H9 (cell line): ENCODE data around the gene MED13L. TPM values are rescaled to one million over a fixed set of nuclear protein-coding genes. Genes with fewer than 3 reads are reported as not detected.
A peak's percentile ranks its signal among the peaks of the same experiment; 100 is the strongest.

Experiments used
- DNase-seq: peaks from one replicate; pipeline ENCODE4 v3.0.0-alpha.2; 2017
- H2AFZ ChIP-seq: one replicate; pipeline ENCODE4 v1.6.1; 2013; ENCODE audit warnings: mild to moderate bottlenecking, low read length, control low read depth, moderate library complexity
- H2AK5ac ChIP-seq: 2 replicates; pipeline ENCODE4 v1.6.1; 2013; ENCODE audit warnings: low read length, control low read depth, mixed read lengths; ENCODE audit not compliant: insufficient read length
- H2BK120ac ChIP-seq: one replicate; pipeline ENCODE4 v1.6.1; 2013; ENCODE audit warnings: low read depth, mild to moderate bottlenecking, low read length, control low read depth, inconsistent platforms; ENCODE audit not compliant: poor library complexity, severe bottlenecking
- H2BK12ac ChIP-seq: 2 replicates; pipeline ENCODE4 v1.6.1; 2013; ENCODE audit warnings: low read length, control low read depth, mixed read lengths, low read depth; ENCODE audit not compliant: insufficient read length
- H2BK15ac ChIP-seq: 2 replicates; pipeline ENCODE4 v1.6.1; 2013; ENCODE audit warnings: low read depth, low read length, control low read depth
- H2BK20ac ChIP-seq: one replicate; pipeline ENCODE4 v1.6.1; 2013; ENCODE audit warnings: low read depth, mild to moderate bottlenecking, low read length, control low read depth, inconsistent platforms; ENCODE audit not compliant: poor library complexity, severe bottlenecking
- H2BK5ac ChIP-seq: 2 replicates; pipeline ENCODE4 v1.6.1; 2013; ENCODE audit warnings: low read length, control low read depth, mixed read lengths; ENCODE audit not compliant: insufficient read length
- H3K14ac ChIP-seq: 2 replicates; pipeline ENCODE4 v1.6.1; 2013; ENCODE audit warnings: low read length, control low read depth; ENCODE audit not compliant: insufficient read depth
- H3K18ac ChIP-seq: 2 replicates; pipeline ENCODE4 v1.6.1; 2013; ENCODE audit warnings: low read depth, mild to moderate bottlenecking, mixed read lengths, low read length, control low read depth; ENCODE audit not compliant: insufficient read length
- H3K23ac ChIP-seq: 2 replicates; pipeline ENCODE4 v1.6.1; 2013; ENCODE audit warnings: low read length, control low read depth, mixed read lengths, low read depth; ENCODE audit not compliant: insufficient read length
- H3K23me2 ChIP-seq: 2 replicates; pipeline ENCODE4 v1.6.1; 2013; ENCODE audit warnings: low read depth, mild to moderate bottlenecking, mixed read lengths, low read length, control low read depth; ENCODE audit not compliant: insufficient read length, poor library complexity, severe bottlenecking
- H3K27ac ChIP-seq: 2 replicates; pipeline ENCODE4 v1.5.1; 2013; ENCODE audit warnings: low read length, control low read depth, mixed read lengths, low read depth; ENCODE audit not compliant: insufficient read length
- H3K27me3 ChIP-seq: 2 replicates; pipeline ENCODE4 v1.6.1; 2013; ENCODE audit warnings: low read length, control low read depth, inconsistent platforms; ENCODE audit not compliant: insufficient read depth
- H3K4ac ChIP-seq: 2 replicates; pipeline ENCODE4 v1.6.1; 2013; ENCODE audit warnings: low read depth, mild to moderate bottlenecking, control low read depth, inconsistent platforms, low read length, moderate library complexity
- H3K4me1 ChIP-seq: 2 replicates; pipeline ENCODE4 v1.6.1; 2013; ENCODE audit warnings: low read length, control low read depth, inconsistent platforms; ENCODE audit not compliant: insufficient read depth
- H3K4me2 ChIP-seq: 2 replicates; pipeline ENCODE4 v1.6.1; 2013; ENCODE audit warnings: low read length, control low read depth, mixed read lengths; ENCODE audit not compliant: insufficient read length, insufficient read depth
- H3K56ac ChIP-seq: 2 replicates; pipeline ENCODE4 v1.6.1; 2013; ENCODE audit warnings: low read depth, mild to moderate bottlenecking, mixed read lengths, low read length, control low read depth; ENCODE audit not compliant: insufficient read length
- H3K79me1 ChIP-seq: 2 replicates; pipeline ENCODE4 v1.6.1; 2013; ENCODE audit warnings: low read depth, mild to moderate bottlenecking, moderate library complexity, low read length, control low read depth, inconsistent platforms; ENCODE audit not compliant: insufficient read depth, poor library complexity, severe bottlenecking
- H3K79me2 ChIP-seq: 2 replicates; pipeline ENCODE4 v1.6.1; 2013; ENCODE audit warnings: low read length, control low read depth, inconsistent platforms; ENCODE audit not compliant: insufficient read depth
- H3K9ac ChIP-seq: 2 replicates; pipeline ENCODE4 v1.6.1; 2013; ENCODE audit warnings: low read length, control low read depth, mixed read lengths; ENCODE audit not compliant: insufficient read length; ENCODE audit errors: extremely low read depth
- H3K9me3 ChIP-seq: one replicate; pipeline ENCODE4 v1.6.1; 2013; ENCODE audit warnings: low read depth, low read length, inconsistent platforms; ENCODE audit not compliant: control insufficient read depth
- H3T11ph ChIP-seq: one replicate; pipeline ENCODE4 v1.6.1; 2013; ENCODE audit warnings: mild to moderate bottlenecking, low read length, control low read depth, inconsistent platforms
- H4K20me1 ChIP-seq: one replicate; pipeline ENCODE4 v1.6.1; 2013; ENCODE audit not compliant: control insufficient read depth, insufficient read length, insufficient read depth
- H4K5ac ChIP-seq: 2 replicates; pipeline ENCODE4 v1.6.1; 2013; ENCODE audit warnings: low read depth, mild to moderate bottlenecking, mixed read lengths, low read length, control low read depth; ENCODE audit not compliant: insufficient read length
- H4K8ac ChIP-seq: replicated peaks from 2 replicates; pipeline ENCODE4 v1.6.1; 2013; ENCODE audit warnings: low read length, control low read depth, mixed read lengths, low read depth; ENCODE audit not compliant: insufficient read length
- H4K91ac ChIP-seq: 2 replicates; pipeline ENCODE4 v1.6.1; 2013; ENCODE audit warnings: low read depth, mild to moderate bottlenecking, moderate library complexity, mixed read lengths, low read length, control low read depth; ENCODE audit not compliant: insufficient read length
- H3K27ac Mint-ChIP-seq, 3 experiments: 2 replicates in 2 of 3; 3 replicates in 1 of 3; pipeline ENCODE4 v1.8.0; 2020 to 2021; ENCODE audit warnings: mixed read lengths in 3 of 3, mild to moderate bottlenecking in 1 of 3, moderate library complexity in 1 of 3
- H3K27me3 Mint-ChIP-seq: 2 replicates; pipeline ENCODE4 v1.8.0; 2021; ENCODE audit warnings: low read depth, mild to moderate bottlenecking, moderate library complexity, mixed read lengths
- H3K36me3 Mint-ChIP-seq, 3 experiments: 2 replicates in 2 of 3; 3 replicates in 1 of 3; pipeline ENCODE4 v1.8.0; 2020 to 2021; ENCODE audit warnings: low read depth in 3 of 3, mixed read lengths in 3 of 3; ENCODE audit not compliant: insufficient read depth in 1 of 3
- H3K4me1 Mint-ChIP-seq, 2 experiments: 2 replicates each; pipeline ENCODE4 v1.8.0; 2020; ENCODE audit warnings: mixed read lengths in 2 of 2
- H3K4me3 Mint-ChIP-seq, 2 experiments: 2 replicates in 1 of 2; 3 replicates in 1 of 2; pipeline ENCODE4 v1.8.0; 2020 to 2021; ENCODE audit warnings: mild to moderate bottlenecking in 2 of 2, mixed read lengths in 2 of 2, moderate library complexity in 1 of 2
- H3K9me3 Mint-ChIP-seq, 2 experiments: 2 replicates in 1 of 2; 3 replicates in 1 of 2; pipeline ENCODE4 v1.8.0; 2020; ENCODE audit warnings: mild to moderate bottlenecking in 2 of 2, mixed read lengths in 2 of 2, moderate library complexity in 1 of 2
- CTCF ChIP-seq: fragments of 200-600 bp; sonication (generic); conservative IDR thresholded peaks from 3 replicates; pipeline ENCODE4 v1.8.0; 2021; ENCODE audit warnings: antibody characterized with exemption, mild to moderate bottlenecking
- WGBS: extraction: QIAGEN DNeasy Blood & Tissue Kit; methylation state at CpG from one replicate; pipeline ENCODE4 v1.1.7; 2013; ENCODE audit warnings: missing lambda C conversion rate, low lambda C conversion rate, mixed read lengths; ENCODE audit not compliant: insufficient read length; ENCODE audit errors: extremely low coverage; 5-methylcytosine and 5-hydroxymethylcytosine counted together
- total RNA-seq: library from RNA; stranded (reverse); gene quantifications from 2 replicates; pipeline ENCODE4 v1.2.1, GENCODE V29; 2021

MED13L gene
- total RNA-seq, 1 experiment from 2014 or later = 52.4 TPM

GRCh38 chr12:116133636-116134214 is 143.8 kb downstream of the MED13L start:
- Histone ChIP-seq H2AK5ac (no peak overlapping the region), H2AFZ (no peak overlapping the region), H4K5ac (no peak overlapping the region), H4K91ac (no peak overlapping the region), H3K4me1 (no peaks in the 10 kb centered on the region; the same call in 1 of the 2 replicates), H2BK20ac (no peak overlapping the region), H3K27ac (no peak overlapping the region), H4K8ac (no peak overlapping the region), H3K4me2 (no peak overlapping the region), H2BK120ac (no peak overlapping the region), H3K79me2 (peaks cover 3% of the 10 kb centered on the region; the same call in 1 of the 2 replicates), H3K27me3 (no peaks in the 10 kb centered on the region), H3K9me3 (no peaks in the 10 kb centered on the region), H3K18ac (no peak overlapping the region), H3T11ph (no peak overlapping the region), H2BK12ac (no peak overlapping the region), H3K79me1 (no peaks in the 10 kb centered on the region), H2BK5ac (no peak overlapping the region), H3K56ac (no peak overlapping the region), H2BK15ac (no peak overlapping the region), H3K23ac (no peak overlapping the region), H3K14ac (no peak overlapping the region; the same call in 1 of the 2 replicates), H4K20me1 (no peaks in the 10 kb centered on the region), H3K9ac (no peak overlapping the region), H3K4ac (no peak overlapping the region), H3K23me2 (no peaks in the 10 kb centered on the region)
- H3K4me3 Mint-ChIP-seq = no peak overlapping the region
- no CpG with 5 or more reads among the region's 4 CpGs for WGBS
- H3K27ac Mint-ChIP-seq = peak overlapping the region in 1 of 3 experiments; percentile 73; a peak in 1 of 7 replicates
- no peaks in the 10 kb centered on the region for H3K27me3 Mint-ChIP-seq
- peaks cover 36 to 43% of the 10 kb centered on the region in 2 experiments for H3K4me1 Mint-ChIP-seq
- no peaks in the 10 kb centered on the region; a peak in 1 of 7 replicates for H3K36me3 Mint-ChIP-seq
- no peaks in the 10 kb centered on the region for H3K9me3 Mint-ChIP-seq
- DNase-seq = no peak
- TF ChIP-seq CTCF = no peak
